WTC11 (cell line): ENCODE measurements around the gene SART3. TPM values are rescaled to one million over a fixed set of nuclear protein-coding genes. Genes with fewer than 3 reads are reported as not detected.

Experiments used
- ATAC-seq: fragments of 200-7000 bp; cut with Tn5 transposase; 2 replicates; pipeline ENCODE4 v1.10.0; 2021; ENCODE audit warnings: mild to moderate bottlenecking, moderate library complexity
- CTCF ChIA-PET: fragments of 300-600 bp; sonication (Branson Sonifier 250); formaldehyde crosslinking; loops from one replicate; lab custom pipeline; 2021; ENCODE audit warnings: antibody characterized with exemption; lab: Charles Lee
- POLR2A ChIA-PET: fragments of 350-600 bp; sonication (Branson Sonifier 250); formaldehyde crosslinking; loops from one replicate; lab custom pipeline; 2021; ENCODE audit warnings: antibody characterized with exemption; lab: Charles Lee
- DNase-seq: peaks from one replicate; pipeline ENCODE4 v3.0.0; 2021; ENCODE audit warnings: low spot score
- H3K27ac Mint-ChIP-seq: 2 replicates; pipeline ENCODE4 v1.8.0; 2021; ENCODE audit warnings: mixed read lengths
- H3K27me3 Mint-ChIP-seq: 2 replicates; pipeline ENCODE4 v1.8.0; 2021; ENCODE audit warnings: low read depth, mild to moderate bottlenecking, moderate library complexity, mixed read lengths
- H3K36me3 Mint-ChIP-seq: 2 replicates; pipeline ENCODE4 v1.8.0; 2021; ENCODE audit warnings: mixed read lengths
- H3K4me1 Mint-ChIP-seq: 2 replicates; pipeline ENCODE4 v1.8.0; 2022; ENCODE audit warnings: mixed read lengths
- H3K4me3 Mint-ChIP-seq: 2 replicates; pipeline ENCODE4 v1.8.0; 2021; ENCODE audit warnings: mild to moderate bottlenecking, moderate library complexity, mixed read lengths
- H3K9me3 Mint-ChIP-seq: 2 replicates; pipeline ENCODE4 v1.8.0; 2021; ENCODE audit warnings: mixed read lengths
- AFF4 ChIP-seq: sonication (generic); formaldehyde crosslinking; IDR thresholded peaks from 2 replicates; pipeline ENCODE4 v1.8.1; 2023; ENCODE audit warnings: mild to moderate bottlenecking, missing genetic modification reagents, borderline replicate concordance
- ARID4B ChIP-seq: sonication (generic); formaldehyde crosslinking; IDR thresholded peaks from 2 replicates; pipeline ENCODE4 v1.8.0; 2023; ENCODE audit warnings: missing genetic modification reagents, mild to moderate bottlenecking, borderline replicate concordance
- E2F5 ChIP-seq: sonication (generic); formaldehyde crosslinking; IDR thresholded peaks from 2 replicates; pipeline ENCODE4 v1.8.1; 2022; ENCODE audit warnings: mild to moderate bottlenecking, moderate library complexity, missing genetic modification reagents
- FOXJ3 ChIP-seq: sonication (generic); formaldehyde crosslinking; IDR thresholded peaks from 2 replicates; pipeline ENCODE4 v1.9.0; 2021; ENCODE audit warnings: missing genetic modification reagents, mild to moderate bottlenecking, borderline replicate concordance
- HMGXB4 ChIP-seq: sonication (generic); formaldehyde crosslinking; IDR thresholded peaks from 2 replicates; pipeline ENCODE4 v1.8.1; 2023; ENCODE audit warnings: mild to moderate bottlenecking, moderate library complexity, missing genetic modification reagents
- JUN ChIP-seq: sonication (generic); formaldehyde crosslinking; IDR thresholded peaks from 2 replicates; pipeline ENCODE4 v1.8.0; 2023; ENCODE audit warnings: mild to moderate bottlenecking, missing genetic modification reagents
- KAT7 ChIP-seq: sonication (generic); formaldehyde crosslinking; IDR thresholded peaks from 2 replicates; pipeline ENCODE4 v1.8.1; 2023; ENCODE audit warnings: missing genetic modification reagents, mild to moderate bottlenecking, borderline replicate concordance
- NR1H2 ChIP-seq: sonication (generic); formaldehyde crosslinking; IDR thresholded peaks from 2 replicates; pipeline ENCODE4 v1.9.0; 2021; ENCODE audit warnings: mild to moderate bottlenecking, moderate library complexity, missing genetic modification reagents
- OVOL2 ChIP-seq: fragments of 250-450 bp; sonication (Bioruptor Pico); IDR thresholded peaks from 2 replicates; pipeline ENCODE4 v1.9.0; 2021; ENCODE audit warnings: mild to moderate bottlenecking, borderline replicate concordance
- RELA ChIP-seq: sonication (generic); formaldehyde crosslinking; IDR thresholded peaks from 2 replicates; pipeline ENCODE4 v1.8.1; 2022; ENCODE audit warnings: missing genetic modification reagents, mild to moderate bottlenecking, borderline replicate concordance
- ZNF263 ChIP-seq: sonication (generic); formaldehyde crosslinking; IDR thresholded peaks from 2 replicates; pipeline ENCODE4 v1.8.1; 2022; ENCODE audit warnings: low read depth, mild to moderate bottlenecking, moderate library complexity, missing genetic modification reagents
- ZNF317 ChIP-seq: sonication (generic); formaldehyde crosslinking; IDR thresholded peaks from 2 replicates; pipeline ENCODE4 v1.8.1; 2023; ENCODE audit warnings: low read depth, mild to moderate bottlenecking, moderate library complexity, missing genetic modification reagents, borderline replicate concordance
- total RNA-seq: library from RNA; stranded (reverse); gene quantifications from 3 replicates; pipeline ENCODE4 v1.2.3, GENCODE V29; 2021
- TF ChIP-seq, protein P1 (sequence below): sonication (generic); formaldehyde crosslinking; IDR thresholded peaks from 2 replicates; pipeline ENCODE4 v1.8.1; 2022; ENCODE audit warnings: mild to moderate bottlenecking, missing genetic modification reagents, moderate library complexity, borderline replicate concordance
- TF ChIP-seq, protein P2 (sequence below): fragments of 250-450 bp; sonication (Bioruptor Pico); IDR thresholded peaks from 2 replicates; pipeline ENCODE4 v1.9.0; 2021; ENCODE audit warnings: mild to moderate bottlenecking
- TF ChIP-seq, protein P3 (sequence below): fragments of 250-450 bp; sonication (Bioruptor Pico); IDR thresholded peaks from 2 replicates; pipeline ENCODE4 v2.1.2; 2022; ENCODE audit warnings: mild to moderate bottlenecking, moderate library complexity

Gene SART3
- total RNA-seq, 1 experiment from 2014 or later, result 91.2 TPM

DNA sequence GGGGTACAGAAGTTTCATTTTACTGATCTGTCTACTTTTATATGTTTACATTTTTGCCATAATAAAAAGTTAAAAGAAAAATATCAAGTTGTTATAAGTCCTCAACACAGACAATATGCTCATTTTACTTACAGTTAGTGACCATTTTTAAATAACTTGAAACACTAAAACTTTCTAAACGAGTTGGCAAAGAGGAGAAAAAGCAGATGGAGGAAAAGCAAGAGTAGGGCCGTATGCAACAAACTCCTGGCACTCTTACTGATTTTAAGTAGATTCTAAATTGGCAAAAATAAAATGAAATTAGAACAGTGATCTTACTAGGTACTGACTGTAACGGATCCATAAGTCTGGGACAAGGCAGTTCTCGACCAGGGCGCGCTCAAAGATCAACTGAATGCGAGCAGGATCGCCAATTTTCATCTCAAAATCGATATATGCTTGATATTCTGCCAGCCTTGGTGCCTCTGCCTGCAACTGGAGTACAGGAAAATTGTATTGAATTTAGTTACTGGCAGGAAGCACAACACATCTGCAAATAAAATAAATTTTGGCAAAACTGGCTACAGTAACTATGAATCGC lies 22.3 kb downstream of the SART3 start (continued):
- TF ChIP-seq, protein P1, sequence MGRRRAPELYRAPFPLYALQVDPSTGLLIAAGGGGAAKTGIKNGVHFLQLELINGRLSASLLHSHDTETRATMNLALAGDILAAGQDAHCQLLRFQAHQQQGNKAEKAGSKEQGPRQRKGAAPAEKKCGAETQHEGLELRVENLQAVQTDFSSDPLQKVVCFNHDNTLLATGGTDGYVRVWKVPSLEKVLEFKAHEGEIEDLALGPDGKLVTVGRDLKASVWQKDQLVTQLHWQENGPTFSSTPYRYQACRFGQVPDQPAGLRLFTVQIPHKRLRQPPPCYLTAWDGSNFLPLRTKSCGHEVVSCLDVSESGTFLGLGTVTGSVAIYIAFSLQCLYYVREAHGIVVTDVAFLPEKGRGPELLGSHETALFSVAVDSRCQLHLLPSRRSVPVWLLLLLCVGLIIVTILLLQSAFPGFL, result no peak
- TF ChIP-seq HMGXB4 (CRISPR knock-in tag) (no peak), JUN (CRISPR knock-in tag) (no peak)
- TF ChIP-seq, protein P2, sequence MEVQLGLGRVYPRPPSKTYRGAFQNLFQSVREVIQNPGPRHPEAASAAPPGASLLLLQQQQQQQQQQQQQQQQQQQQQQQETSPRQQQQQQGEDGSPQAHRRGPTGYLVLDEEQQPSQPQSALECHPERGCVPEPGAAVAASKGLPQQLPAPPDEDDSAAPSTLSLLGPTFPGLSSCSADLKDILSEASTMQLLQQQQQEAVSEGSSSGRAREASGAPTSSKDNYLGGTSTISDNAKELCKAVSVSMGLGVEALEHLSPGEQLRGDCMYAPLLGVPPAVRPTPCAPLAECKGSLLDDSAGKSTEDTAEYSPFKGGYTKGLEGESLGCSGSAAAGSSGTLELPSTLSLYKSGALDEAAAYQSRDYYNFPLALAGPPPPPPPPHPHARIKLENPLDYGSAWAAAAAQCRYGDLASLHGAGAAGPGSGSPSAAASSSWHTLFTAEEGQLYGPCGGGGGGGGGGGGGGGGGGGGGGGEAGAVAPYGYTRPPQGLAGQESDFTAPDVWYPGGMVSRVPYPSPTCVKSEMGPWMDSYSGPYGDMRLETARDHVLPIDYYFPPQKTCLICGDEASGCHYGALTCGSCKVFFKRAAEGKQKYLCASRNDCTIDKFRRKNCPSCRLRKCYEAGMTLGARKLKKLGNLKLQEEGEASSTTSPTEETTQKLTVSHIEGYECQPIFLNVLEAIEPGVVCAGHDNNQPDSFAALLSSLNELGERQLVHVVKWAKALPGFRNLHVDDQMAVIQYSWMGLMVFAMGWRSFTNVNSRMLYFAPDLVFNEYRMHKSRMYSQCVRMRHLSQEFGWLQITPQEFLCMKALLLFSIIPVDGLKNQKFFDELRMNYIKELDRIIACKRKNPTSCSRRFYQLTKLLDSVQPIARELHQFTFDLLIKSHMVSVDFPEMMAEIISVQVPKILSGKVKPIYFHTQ (CRISPR knock-in tag), result no peak

- ChIA-PET POLR2A (no interaction called here), CTCF (no interaction called here)
- no peak for ATAC-seq
- TF ChIP-seq OVOL2 (CRISPR knock-in tag) (no peak), KAT7 (CRISPR knock-in tag) (no peak), ARID4B (no peak), E2F5 (CRISPR knock-in tag) (no peak), RELA (CRISPR knock-in tag) (no peak), AFF4 (no peak), NR1H2 (CRISPR knock-in tag) (no peak), ZNF317 (no peak), ZNF263 (CRISPR knock-in tag) (no peak), FOXJ3 (CRISPR knock-in tag) (no peak)
- TF ChIP-seq, protein P3, sequence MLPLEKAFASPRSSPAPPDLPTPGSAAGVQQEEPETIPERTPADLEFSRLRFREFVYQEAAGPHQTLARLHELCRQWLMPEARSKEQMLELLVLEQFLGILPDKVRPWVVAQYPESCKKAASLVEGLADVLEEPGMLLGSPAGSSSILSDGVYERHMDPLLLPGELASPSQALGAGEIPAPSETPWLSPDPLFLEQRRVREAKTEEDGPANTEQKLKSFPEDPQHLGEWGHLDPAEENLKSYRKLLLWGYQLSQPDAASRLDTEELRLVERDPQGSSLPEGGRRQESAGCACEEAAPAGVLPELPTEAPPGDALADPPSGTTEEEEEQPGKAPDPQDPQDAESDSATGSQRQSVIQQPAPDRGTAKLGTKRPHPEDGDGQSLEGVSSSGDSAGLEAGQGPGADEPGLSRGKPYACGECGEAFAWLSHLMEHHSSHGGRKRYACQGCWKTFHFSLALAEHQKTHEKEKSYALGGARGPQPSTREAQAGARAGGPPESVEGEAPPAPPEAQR (CRISPR knock-in tag), result no peak
- Mint-ChIP-seq H3K27ac (no peak overlapping the region), H3K4me1 (no peaks in the 10 kb centered on the region), H3K27me3 (no peaks in the 10 kb centered on the region), H3K4me3 (no peak overlapping the region), H3K36me3 (peaks cover 60% of the 10 kb centered on the region), H3K9me3 (no peaks in the 10 kb centered on the region)
- DNase-seq, result no peak
Observed at GRCh38 chr12:108538146-108538545, 22.8 kb downstream of the SART3 start.
